ENCODE data around the gene ROBO1. TPM values are rescaled to one million over a fixed set of nuclear protein-coding genes. Genes with fewer than 3 reads are reported as not detected.

The ROBO1 gene
- total and polyA plus RNA-seq, 2 of the 8 experiments (the other 6 are each of a cell fraction or from before 2014, with no cell fraction given) = 51.4 to 91.0 TPM

DNA sequence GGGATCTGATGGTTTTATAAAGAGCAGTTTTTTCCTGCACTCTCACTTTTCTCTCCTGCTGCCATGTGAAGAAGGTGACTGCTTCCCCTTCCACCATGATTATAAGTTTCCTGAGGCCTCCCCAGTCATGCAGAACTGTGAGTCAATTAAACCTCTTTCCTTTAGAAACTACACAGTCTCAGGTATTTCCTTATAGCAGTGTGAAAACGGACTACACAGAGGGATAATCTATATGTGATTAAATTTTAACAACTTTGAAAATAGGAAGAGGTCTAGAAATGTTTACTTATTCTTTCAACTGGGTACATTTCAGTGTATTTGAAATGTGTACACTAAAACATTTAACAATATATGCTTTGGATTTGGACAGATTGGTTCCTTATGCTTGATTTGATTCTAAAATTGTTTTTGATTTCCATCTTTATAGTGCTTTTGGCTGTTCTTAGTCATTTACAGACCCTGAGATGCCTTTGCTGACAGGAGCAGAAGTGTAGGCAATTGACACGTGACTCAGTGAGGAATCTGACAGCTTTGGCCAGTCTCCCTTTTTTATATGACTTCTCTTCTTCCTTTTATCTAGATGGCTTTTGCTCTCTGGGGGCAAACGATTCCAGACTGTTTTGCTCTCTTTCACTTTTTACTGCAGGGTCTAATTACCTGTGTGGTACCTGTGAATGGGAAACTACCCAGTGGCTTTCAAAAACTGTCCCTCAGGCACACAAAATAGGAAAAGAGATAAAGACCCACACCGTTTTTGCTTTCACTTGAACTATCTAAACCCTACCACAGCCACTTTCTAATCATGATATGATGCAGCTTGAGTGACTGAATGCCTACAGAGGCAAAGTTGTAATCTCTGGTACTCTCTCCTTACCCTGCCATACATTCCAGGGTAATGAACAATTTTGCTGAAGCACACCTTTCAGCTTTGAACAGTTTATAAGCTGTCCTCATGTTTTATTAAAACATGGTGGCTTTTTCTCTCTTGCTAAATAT, 422.6 kb downstream of the ROBO1 start (continued):
- TF ChIP-seq, protein P1, sequence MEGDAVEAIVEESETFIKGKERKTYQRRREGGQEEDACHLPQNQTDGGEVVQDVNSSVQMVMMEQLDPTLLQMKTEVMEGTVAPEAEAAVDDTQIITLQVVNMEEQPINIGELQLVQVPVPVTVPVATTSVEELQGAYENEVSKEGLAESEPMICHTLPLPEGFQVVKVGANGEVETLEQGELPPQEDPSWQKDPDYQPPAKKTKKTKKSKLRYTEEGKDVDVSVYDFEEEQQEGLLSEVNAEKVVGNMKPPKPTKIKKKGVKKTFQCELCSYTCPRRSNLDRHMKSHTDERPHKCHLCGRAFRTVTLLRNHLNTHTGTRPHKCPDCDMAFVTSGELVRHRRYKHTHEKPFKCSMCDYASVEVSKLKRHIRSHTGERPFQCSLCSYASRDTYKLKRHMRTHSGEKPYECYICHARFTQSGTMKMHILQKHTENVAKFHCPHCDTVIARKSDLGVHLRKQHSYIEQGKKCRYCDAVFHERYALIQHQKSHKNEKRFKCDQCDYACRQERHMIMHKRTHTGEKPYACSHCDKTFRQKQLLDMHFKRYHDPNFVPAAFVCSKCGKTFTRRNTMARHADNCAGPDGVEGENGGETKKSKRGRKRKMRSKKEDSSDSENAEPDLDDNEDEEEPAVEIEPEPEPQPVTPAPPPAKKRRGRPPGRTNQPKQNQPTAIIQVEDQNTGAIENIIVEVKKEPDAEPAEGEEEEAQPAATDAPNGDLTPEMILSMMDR (IDR thresholded peaks at IDR 0.05; ENCODE audit: control extremely low read depth in 1 of 3, insufficient read depth in 1 of 3, low read depth in 1 of 3, low read length in 3 of 3) = no peak
- TF ChIP-seq JUN (IDR thresholded peaks at IDR 0.05; ENCODE audit: low read depth, low read length) = no peak
- no peak for TF ChIP-seq SAP30 (IDR thresholded peaks at IDR 0.05; ENCODE audit: insufficient read depth, insufficient replicate concordance, low read length)
- no peak for TF ChIP-seq CTBP2 (IDR thresholded peaks at IDR 0.05; ENCODE audit: borderline replicate concordance, insufficient read depth, insufficient read length, low read length)
- TF ChIP-seq, protein P2, sequence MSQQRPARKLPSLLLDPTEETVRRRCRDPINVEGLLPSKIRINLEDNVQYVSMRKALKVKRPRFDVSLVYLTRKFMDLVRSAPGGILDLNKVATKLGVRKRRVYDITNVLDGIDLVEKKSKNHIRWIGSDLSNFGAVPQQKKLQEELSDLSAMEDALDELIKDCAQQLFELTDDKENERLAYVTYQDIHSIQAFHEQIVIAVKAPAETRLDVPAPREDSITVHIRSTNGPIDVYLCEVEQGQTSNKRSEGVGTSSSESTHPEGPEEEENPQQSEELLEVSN (IDR thresholded peaks at IDR 0.05) = no peak
- TF ChIP-seq KDM5A (IDR thresholded peaks at IDR 0.05; ENCODE audit: low read length) = no peak
- TF ChIP-seq POLR2A (IDR thresholded peaks at IDR 0.05; ENCODE audit: control extremely low read depth in 1 of 2, low read depth in 2 of 2, low read length in 2 of 2) = no peak
- TF ChIP-seq BCL11A (IDR thresholded peaks at IDR 0.05; ENCODE audit: low read depth in 2 of 2, low read length in 2 of 2) = no peak
- no peak for TF ChIP-seq CBX5 (IDR thresholded peaks at IDR 0.05; ENCODE audit: low read depth, low read length)
- TF ChIP-seq RFX5 (IDR thresholded peaks at IDR 0.05; ENCODE audit: borderline replicate concordance, low read depth, low read length) = no peak
- TF ChIP-seq SP4 (IDR thresholded peaks at IDR 0.05; ENCODE audit: low read length) = no peak
